Measurements from ENCODE around the gene PUSL1.

The PUSL1 gene

DNA sequence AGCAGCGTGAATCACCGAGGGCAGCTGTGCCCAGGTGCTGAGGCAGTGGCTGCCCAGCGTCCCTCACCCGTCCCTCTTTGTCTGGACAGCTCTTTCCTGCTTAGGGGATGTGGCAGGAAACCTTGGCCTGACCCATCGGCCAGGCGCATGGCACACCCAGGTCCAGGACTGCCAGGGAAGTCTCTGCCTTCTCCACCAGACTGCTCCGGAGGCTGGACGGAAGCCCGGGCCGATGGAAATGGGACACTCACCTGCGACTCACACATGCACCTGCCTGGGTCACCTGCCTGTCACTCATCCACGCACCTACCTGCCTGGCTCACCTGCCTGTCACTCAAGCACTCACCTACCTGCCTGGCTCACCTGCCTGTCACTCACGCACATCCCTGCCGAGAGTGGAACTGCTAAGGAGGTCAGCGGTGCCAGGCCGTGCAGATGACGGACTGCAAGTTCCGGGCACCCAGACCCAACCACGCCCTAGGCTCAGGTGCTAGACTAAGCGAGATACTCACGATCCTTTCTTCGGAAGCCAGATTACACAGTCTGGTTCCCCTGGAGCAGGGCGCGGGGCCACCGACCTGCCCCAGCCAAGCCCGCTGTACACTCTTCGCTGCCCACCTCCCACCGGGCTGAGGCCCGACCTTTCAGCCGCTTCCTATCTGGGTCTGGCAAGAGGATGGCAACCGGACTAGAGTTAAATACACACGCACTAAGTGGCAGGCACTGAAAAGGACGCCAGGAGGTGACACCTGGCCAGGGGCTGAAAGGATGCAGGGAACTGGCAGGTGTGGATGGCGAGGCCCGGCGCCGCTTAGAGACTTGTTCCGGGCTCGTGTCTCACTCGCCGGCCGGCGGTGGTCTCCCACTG is 35.8 kb upstream of the PUSL1 start:
- no peak for TF ChIP-seq GATA2 (IDR thresholded peaks at IDR 0.05; ENCODE audit: low read depth, low read length)
- TF ChIP-seq GATA3 (IDR thresholded peaks at IDR 0.05; ENCODE audit: low read depth, low read length), result no peak

DNA sequence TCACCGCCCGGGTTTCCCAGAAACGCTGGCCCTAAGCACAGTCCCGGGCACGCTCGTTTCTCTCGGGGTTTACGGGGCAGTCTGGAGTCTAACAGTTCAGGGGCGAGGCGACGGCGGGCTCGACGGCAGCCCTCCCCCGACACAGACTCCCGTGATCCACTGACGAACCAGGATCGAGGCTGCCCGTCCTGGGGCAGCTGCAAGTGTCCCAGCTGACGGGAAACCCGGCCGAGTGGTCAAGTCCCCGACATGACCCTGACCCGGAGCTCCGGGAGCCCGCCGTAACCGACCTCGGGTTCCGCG is 35.2 kb upstream of the PUSL1 start:
- TF ChIP-seq GATA3 (IDR thresholded peaks at IDR 0.05; ENCODE audit: low read depth, low read length), result no peak
- TF ChIP-seq GATA2 (IDR thresholded peaks at IDR 0.05; ENCODE audit: low read depth, low read length), result no peak

DNA sequence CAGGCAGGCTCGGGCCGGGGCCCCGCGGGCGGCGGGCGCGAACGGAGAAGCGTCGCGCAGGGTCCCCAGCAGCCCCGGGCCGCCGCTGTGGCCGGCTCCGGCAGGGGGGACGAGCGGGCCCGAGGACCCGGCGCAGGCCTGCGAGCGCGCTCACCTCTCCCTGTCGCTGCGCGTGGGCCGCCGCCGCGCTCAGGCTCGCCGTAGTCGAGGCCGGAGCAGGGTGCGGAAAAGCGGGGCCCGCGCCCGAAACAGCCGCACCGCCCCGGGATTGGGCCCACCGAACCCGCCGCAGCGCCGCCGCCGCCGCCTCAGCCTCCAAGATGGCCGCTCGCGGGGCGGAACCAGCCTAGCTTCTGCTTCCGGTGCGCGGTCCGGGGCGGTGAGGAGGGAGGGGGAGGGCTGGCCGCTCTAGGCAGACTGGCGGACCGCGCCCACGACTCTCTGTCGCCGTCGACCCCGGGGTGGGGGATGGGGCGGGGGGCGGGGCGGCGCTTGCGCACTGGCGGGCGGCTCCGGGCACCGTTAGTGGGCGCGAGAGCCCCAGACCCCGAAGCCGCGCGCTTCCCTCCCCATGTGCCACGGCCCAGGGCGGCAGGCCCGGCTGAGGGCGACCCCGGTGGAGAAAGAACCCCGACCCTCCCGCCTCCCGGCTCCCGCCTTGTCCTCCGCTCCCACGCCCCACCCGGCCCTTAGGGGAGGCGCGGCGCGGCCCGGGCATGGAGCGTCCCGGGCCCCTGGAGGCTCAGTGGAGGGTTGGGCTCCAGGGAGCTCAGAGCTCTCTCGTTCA is 34.7 kb upstream of the PUSL1 start, which contains the start of gene UBE2J2:
Gene UBE2J2 (minus strand): TSS at position 343 of the 787 bp plus-strand sequence. CDS start 5,862 bp downstream, outside the sequence.
- TF ChIP-seq GATA3 (IDR thresholded peaks at IDR 0.05; ENCODE audit: low read depth, low read length) (no peak), GATA2 (IDR thresholded peaks at IDR 0.05; ENCODE audit: low read depth, low read length) (no peak)

DNA sequence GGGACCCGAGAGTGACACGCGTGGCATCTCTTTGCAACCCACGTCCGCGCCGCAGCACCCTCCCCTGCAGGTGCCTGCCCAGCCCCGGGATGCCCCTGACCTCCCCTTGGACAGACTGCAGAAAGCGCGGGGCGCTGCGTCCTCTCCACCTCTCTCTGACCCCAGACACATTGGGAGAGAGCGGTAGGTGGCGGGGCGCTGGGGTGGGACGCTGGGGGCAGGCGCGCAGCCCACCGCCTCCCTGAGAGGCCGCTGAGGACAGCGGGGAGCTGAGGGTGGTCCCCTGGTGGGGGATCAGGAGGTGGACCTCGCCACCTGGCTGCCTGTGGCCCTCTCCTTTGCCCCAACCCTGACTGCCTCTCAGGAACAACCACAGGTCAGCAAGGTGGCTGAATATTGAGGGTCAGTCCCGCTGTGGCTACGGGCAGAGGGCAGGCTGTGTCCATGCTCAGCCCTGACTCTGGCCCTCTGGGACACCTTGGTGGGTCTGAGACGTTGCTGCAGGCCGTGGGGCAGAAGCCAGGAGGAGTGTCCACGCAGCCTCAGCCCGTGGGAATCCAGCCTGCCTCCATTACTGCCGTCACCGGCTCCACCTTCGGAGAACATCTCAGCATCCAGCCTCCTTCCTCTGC is 34.0 kb upstream of the PUSL1 start:
- TF ChIP-seq GATA3 (IDR thresholded peaks at IDR 0.05; ENCODE audit: low read depth, low read length) (no peak), GATA2 (IDR thresholded peaks at IDR 0.05; ENCODE audit: low read depth, low read length) (no peak)

DNA sequence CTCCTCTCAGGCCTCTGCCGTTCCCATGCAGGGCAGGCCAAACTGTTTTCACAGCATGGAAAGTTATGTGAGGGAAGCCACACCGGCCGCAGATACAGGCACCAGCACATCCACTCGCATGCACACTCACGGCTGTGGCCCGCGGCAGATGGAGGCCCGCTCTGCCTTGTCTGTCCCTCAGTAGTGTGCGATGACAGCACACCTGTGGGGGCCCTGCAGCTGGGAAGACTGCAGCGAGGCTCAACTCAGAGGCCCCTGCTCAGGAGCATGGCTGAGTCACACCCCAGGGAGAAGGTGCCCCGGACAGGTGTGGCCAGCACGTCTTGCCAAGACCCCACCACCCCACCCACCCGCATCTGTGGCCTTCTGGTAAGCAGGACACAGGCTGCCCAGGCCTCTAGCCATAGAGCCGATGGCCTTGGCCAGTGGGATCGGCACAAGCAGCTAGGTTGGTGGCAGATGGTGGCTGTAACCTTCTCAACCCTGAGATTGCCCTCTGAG is 33.4 kb upstream of the PUSL1 start:
- no peak for TF ChIP-seq GATA2 (IDR thresholded peaks at IDR 0.05; ENCODE audit: low read depth, low read length)
- TF ChIP-seq GATA3 (IDR thresholded peaks at IDR 0.05; ENCODE audit: low read depth, low read length), result no peak

DNA sequence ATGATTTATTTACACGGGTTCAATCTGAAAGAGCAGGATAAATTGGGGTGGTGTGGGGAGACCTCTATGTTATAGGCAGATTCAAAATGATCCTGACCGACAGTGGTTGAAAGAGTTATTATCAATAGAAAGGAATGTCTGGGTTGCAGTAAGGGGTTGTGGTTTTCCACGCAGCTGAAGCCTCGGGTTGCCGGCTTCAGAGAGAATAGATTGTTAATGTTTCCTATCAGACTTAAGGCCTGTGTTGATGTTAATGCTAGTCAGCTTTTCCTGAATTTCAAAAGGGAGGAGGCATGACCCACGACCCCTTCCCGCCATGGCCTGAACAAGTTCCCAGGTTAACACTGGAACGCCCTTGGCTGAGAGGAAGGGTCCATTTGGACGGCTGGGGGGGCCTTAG is 32.6 kb upstream of the PUSL1 start:
- TF ChIP-seq GATA2 (IDR thresholded peaks at IDR 0.05; ENCODE audit: low read depth, low read length), result no peak
- no peak for TF ChIP-seq GATA3 (IDR thresholded peaks at IDR 0.05; ENCODE audit: low read depth, low read length)

DNA sequence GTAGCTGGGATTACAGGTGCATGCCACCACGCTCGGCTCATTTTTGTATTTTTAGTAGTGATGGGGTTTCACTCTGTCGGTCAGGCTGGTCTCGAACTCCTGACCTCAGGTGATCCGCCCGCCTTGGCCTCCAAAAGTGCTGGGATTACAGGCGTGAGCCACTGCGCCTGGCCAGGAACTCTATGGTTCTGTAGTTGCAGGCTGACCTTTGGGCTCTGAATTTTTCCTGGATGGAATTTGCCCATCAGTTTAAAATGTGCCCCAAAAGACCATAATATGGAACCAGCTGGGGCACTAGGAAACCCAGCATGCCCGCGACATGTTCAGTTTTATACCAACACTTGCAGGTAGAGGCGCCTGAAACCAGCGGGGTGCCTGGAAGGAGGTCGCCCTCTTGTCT is 29.8 kb upstream of the PUSL1 start:
- TF ChIP-seq GATA2 (IDR thresholded peaks at IDR 0.05; ENCODE audit: low read depth, low read length), result no peak
- no peak for TF ChIP-seq GATA3 (IDR thresholded peaks at IDR 0.05; ENCODE audit: low read depth, low read length)

DNA sequence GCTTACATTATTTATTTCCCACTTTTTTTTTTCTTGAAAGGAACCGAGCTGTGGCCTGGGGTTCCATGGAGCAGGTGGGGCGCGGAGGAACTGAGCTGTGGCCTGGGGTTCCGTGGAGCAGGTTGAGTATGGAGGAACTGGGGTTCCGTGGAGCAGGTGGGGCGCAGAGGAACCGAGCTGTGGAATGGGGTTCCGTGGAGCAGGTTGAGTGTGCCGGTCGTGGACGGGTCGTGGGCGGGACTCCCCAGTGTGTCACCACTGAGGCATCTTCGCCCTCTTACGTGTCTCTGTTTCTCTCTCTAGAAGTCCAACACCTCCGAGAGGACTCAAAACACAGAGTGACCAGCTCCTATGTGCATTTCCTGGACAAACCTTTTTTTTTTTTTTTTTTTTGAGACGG is 29.4 kb upstream of the PUSL1 start:
- no peak for TF ChIP-seq GATA3 (IDR thresholded peaks at IDR 0.05; ENCODE audit: low read depth, low read length)
- no peak for TF ChIP-seq GATA2 (IDR thresholded peaks at IDR 0.05; ENCODE audit: low read depth, low read length)

DNA sequence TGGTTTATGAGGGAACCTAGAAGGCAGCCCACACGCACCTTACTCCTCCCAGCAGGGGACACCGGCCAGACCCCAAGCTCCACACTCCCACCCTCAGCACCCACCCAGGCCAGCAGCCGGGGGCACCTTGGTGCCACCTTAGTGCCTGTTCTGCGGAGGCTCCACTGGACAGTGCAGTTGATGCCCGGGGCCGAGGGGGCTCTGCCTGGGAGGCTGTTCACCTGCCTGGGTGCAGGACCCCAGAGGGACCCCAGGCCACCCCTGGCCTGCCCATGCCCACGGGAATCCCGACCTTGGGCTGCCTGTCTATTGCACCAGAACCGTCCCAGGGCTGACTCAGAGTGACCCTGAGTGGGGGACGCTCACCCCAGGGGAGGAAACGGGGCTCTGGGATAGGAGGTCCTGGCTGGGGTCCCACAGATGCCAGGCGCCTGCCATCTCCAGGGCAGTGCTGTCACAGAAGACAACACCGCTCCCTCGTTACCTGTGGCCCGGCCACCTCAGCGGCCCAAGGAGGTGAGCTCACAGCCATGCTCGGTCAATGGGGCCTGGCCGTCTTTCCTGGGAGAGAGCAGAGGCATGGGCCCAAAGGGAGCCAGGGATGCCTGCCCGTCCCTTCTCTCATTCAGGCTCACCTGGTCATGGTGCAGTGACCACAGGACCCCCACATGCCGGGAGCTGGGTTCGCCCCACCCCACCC is 27.5 kb upstream of the PUSL1 start:
- TF ChIP-seq GATA2 (IDR thresholded peaks at IDR 0.05; ENCODE audit: low read depth, low read length) (no peak), GATA3 (IDR thresholded peaks at IDR 0.05; ENCODE audit: low read depth, low read length) (no peak)

DNA sequence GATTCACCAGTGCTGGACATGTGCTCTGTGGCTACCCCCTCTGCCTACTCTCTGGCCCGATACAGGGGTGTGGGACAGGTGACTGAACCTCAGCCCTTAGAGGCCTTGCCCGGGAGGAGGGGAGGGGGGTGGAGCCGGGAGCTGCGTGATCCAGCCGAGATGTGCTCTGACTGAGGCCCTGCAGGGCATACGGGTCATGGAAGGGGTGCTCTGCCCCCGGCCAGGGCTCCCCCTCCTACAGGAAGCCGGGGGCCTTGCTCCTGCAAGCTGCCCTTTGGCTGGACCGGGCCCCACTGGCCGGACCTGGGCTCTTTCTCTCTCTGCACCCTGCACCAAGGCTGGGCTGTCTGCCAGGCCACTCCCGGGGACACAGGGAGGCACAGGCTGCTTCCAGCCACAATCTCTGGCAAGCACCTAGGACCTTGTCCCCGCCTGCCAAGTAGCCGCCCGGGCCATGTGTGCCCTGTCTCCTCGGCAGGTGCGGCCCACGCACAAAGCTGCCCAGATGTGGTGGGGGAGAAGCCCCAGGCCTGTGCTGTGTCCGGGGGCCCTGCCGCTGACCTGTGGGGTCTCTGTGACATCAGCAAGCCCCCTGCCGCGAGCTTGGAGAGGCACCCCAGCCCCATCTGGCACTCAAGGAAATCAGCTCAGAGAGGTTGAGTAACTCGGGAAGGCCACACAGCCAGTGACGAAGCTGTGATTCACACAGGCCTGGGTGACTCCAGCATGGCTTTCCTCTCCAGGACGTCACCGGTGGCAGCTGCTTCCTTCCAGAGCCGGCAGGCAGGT is 26.7 kb upstream of the PUSL1 start:
- TF ChIP-seq GATA2 (IDR thresholded peaks at IDR 0.05; ENCODE audit: low read depth, low read length) (no peak), GATA3 (IDR thresholded peaks at IDR 0.05; ENCODE audit: low read depth, low read length) (no peak)

DNA sequence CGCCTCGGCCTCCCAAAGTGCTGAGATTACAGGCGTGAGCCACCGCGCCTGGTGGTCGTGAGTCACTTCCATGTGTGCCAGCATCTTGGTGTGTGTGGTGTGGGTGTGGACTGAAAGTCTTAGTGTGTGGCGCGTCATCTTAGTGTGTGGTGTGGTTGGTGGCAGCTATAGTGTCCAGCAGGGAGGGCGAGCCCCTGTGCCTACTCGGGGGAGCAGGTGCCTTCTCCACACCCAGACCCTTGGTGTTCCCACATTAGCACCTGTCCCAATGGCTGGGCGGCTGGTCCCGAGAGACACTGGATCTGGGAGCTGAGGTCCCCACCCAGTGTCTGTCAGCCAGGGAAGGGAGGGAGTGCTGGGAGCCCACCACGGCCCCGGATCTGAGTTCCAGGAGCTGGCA is 25.4 kb upstream of the PUSL1 start:
- TF ChIP-seq GATA3 (IDR thresholded peaks at IDR 0.05; ENCODE audit: low read depth, low read length) (no peak), GATA2 (IDR thresholded peaks at IDR 0.05; ENCODE audit: low read depth, low read length) (no peak)

DNA sequence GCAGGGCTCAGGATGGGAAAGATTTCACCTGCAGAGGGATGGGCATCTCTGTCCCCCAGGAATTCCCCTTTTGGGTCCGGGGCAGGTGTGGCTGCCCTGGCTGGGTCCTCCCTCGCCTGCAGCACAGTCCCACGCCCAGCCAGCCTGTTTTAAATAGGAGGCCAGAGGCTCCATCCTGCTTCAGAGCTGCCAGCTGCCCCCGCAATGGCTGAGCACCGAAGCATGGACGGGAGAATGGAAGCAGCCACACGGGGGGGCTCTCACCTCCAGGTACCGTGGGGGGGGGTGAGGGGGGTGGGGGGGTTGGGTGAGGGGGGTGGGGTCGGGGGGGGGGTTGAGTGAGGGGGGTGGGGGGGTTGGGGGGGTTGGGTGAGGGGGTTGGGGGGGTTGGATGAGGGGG is 24.6 kb upstream of the PUSL1 start:
- TF ChIP-seq GATA3 (IDR thresholded peaks at IDR 0.05; ENCODE audit: low read depth, low read length), result no peak
- no peak for TF ChIP-seq GATA2 (IDR thresholded peaks at IDR 0.05; ENCODE audit: low read depth, low read length)

Data from SH-SY5Y (cell line).